ENCODE data around the gene LCA5. TPM values are rescaled to one million over a fixed set of nuclear protein-coding genes. Genes with fewer than 3 reads are reported as not detected.

Gene LCA5
- total RNA-seq, 2 experiments from 2014 or later = not detected

GRCh38 chr6:79498842-79499241 is 38.4 kb downstream of the LCA5 start:
- no peak overlapping the region for H3K4me3 Mint-ChIP-seq
- ATAC-seq (ENCODE audit: poor library complexity) (no peak), DNase-seq (no peak)
- H3K9me3 ChIP-seq (ENCODE audit: control insufficient read depth in 1 of 2, insufficient read depth in 1 of 2, low read length in 2 of 2) = no peaks in the 10 kb centered on the region
- H3K27me3 Mint-ChIP-seq = no peaks in the 10 kb centered on the region
- no peaks in the 10 kb centered on the region for H3K36me3 Mint-ChIP-seq (ENCODE audit: low read depth)
- no peak overlapping the region for H3K27ac ChIP-seq (ENCODE audit: low read depth in 1 of 2, low read length in 2 of 2)
- CTCF ChIA-PET = no interaction called here
- TF ChIP-seq CTCF (IDR thresholded peaks at IDR 0.05) = no peak
- H3K4me1 Mint-ChIP-seq (ENCODE audit: low read depth) = no peaks in the 10 kb centered on the region
- no peaks in the 10 kb centered on the region for H3K9me3 Mint-ChIP-seq
- H3K36me3 ChIP-seq (ENCODE audit: insufficient read depth, low read length) = no peaks in the 10 kb centered on the region
- H3K4me1 ChIP-seq (ENCODE audit: insufficient read depth, low read length) = no peaks in the 10 kb centered on the region
- intact Hi-C loops (cut with DNase I, micrococcal nuclease) = no loop called here
- no peak overlapping the region for H3K27ac Mint-ChIP-seq
- POLR2A ChIA-PET = no interaction called here
- no peaks in the 10 kb centered on the region for H3K27me3 ChIP-seq (ENCODE audit: control insufficient read depth in 1 of 2, insufficient read depth in 2 of 2, low read length in 2 of 2)
- no peak overlapping the region for H3K4me3 ChIP-seq (ENCODE audit: low read length)

DNA sequence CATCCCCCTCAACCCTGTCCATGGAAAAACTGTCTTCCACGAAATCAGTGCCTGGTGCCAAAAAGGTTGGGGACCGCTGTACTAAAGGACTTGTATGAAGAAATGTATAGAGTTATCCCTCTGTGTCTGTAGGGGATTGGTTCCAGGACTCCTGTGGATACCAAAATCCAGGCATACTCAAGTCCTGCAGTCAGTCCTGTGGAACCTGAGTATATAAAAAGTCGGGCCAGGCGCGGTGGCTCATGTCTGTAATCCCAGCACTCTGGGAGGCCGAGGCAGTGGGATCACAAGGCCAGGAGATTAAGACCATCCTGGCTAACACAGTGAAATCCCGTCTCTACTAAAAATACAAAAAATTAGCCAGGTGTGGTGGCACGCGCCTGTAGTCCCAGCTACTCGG is 42.0 kb downstream of the LCA5 start:
- ChIA-PET CTCF (no interaction called here), POLR2A (no interaction called here)
- H3K4me1 Mint-ChIP-seq (ENCODE audit: low read depth) = no peaks in the 10 kb centered on the region
- Histone ChIP-seq H3K36me3 (ENCODE audit: insufficient read depth, low read length) (no peaks in the 10 kb centered on the region), H3K9me3 (ENCODE audit: control insufficient read depth in 1 of 2, insufficient read depth in 1 of 2, low read length in 2 of 2) (no peaks in the 10 kb centered on the region), H3K4me3 (ENCODE audit: low read length) (no peak overlapping the region), H3K27me3 (ENCODE audit: control insufficient read depth in 1 of 2, insufficient read depth in 2 of 2, low read length in 2 of 2) (no peaks in the 10 kb centered on the region), H3K4me1 (ENCODE audit: insufficient read depth, low read length) (no peaks in the 10 kb centered on the region), H3K27ac (ENCODE audit: low read depth in 1 of 2, low read length in 2 of 2) (no peak overlapping the region)
- H3K36me3 Mint-ChIP-seq (ENCODE audit: low read depth) = no peaks in the 10 kb centered on the region
- no peak for DNase-seq
- no peaks in the 10 kb centered on the region for H3K27me3 Mint-ChIP-seq
- ATAC-seq (ENCODE audit: poor library complexity) = no peak
- intact Hi-C loops (cut with DNase I, micrococcal nuclease) = no loop called here
- no peaks in the 10 kb centered on the region for H3K9me3 Mint-ChIP-seq
- H3K27ac Mint-ChIP-seq = no peak overlapping the region
- TF ChIP-seq CTCF (IDR thresholded peaks at IDR 0.05) = no peak
- no peak overlapping the region for H3K4me3 Mint-ChIP-seq

GRCh38 chr6:79494841-79495240 is 42.4 kb downstream of the LCA5 start:
- no peak for TF ChIP-seq CTCF (IDR thresholded peaks at IDR 0.05)
- Histone ChIP-seq H3K27me3 (ENCODE audit: control insufficient read depth in 1 of 2, insufficient read depth in 2 of 2, low read length in 2 of 2) (no peaks in the 10 kb centered on the region), H3K9me3 (ENCODE audit: control insufficient read depth in 1 of 2, insufficient read depth in 1 of 2, low read length in 2 of 2) (no peaks in the 10 kb centered on the region), H3K27ac (ENCODE audit: low read depth in 1 of 2, low read length in 2 of 2) (no peak overlapping the region), H3K4me1 (ENCODE audit: insufficient read depth, low read length) (no peaks in the 10 kb centered on the region), H3K4me3 (ENCODE audit: low read length) (no peak overlapping the region), H3K36me3 (ENCODE audit: insufficient read depth, low read length) (no peaks in the 10 kb centered on the region)
- H3K4me3 Mint-ChIP-seq = no peak overlapping the region
- ChIA-PET POLR2A (no interaction called here), CTCF (no interaction called here)
- no peaks in the 10 kb centered on the region for H3K36me3 Mint-ChIP-seq (ENCODE audit: low read depth)
- H3K4me1 Mint-ChIP-seq (ENCODE audit: low read depth) = no peaks in the 10 kb centered on the region
- H3K9me3 Mint-ChIP-seq = no peaks in the 10 kb centered on the region
- DNase-seq (no peak), ATAC-seq (ENCODE audit: poor library complexity) (no peak)
- intact Hi-C loops (cut with DNase I, micrococcal nuclease) = no loop called here
- no peak overlapping the region for H3K27ac Mint-ChIP-seq
- no peaks in the 10 kb centered on the region for H3K27me3 Mint-ChIP-seq

All from CD4-positive, alpha-beta T cell (primary cell).